HG03439 (cell line): ENCODE data around the gene LRRC4.
A peak's percentile ranks its signal among the peaks of the same experiment; 100 is the strongest.

Experiments used
- ATAC-seq: cut with Tn5 transposase; IDR thresholded peaks from one replicate; pipeline ENCODE4 v1.9.1; 2021; ENCODE audit warnings: mild to moderate bottlenecking, moderate library complexity; ENCODE audit not compliant: unreplicated experiment

LRRC4 gene

DNA sequence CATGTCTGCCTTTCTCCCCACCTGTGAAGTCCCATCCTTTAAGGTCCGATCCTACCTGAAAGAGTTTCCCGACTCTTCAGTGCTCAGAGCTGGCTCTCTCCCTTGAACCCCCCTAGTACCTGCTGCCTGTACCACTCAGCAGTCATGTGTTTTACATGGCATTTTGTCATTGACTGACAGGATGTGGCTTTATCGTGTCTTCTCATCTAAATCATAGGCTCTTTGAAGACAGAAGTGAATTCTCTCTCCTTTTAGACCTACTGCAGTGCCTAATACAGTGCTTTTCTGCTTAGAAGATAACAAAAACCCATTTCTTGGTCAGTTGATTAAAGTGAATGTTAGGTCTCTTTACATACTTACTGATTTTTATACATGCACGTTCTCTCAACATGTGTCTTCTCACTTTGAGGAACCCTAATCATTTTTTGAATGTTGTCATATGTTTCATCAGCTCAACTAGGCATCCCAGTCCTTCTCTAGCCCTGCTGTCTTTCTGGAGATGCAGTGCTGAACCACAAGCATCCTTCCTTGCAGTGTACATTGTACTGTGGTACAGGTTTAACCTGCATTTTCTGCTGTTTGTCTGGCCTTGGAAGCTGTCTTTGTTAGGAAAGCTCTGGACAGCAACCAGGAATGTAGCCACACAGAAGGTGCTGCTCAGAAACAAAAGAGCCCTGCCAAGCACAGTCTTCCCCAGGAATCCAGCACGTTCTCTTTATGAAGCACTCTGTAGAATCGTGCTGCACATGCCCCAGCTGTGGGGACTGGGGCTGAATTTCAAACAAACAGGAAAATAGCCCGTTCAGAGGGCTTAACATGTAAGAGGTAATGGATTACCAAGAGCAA, 28.1 kb upstream of the LRRC4 start:
- no peak for ATAC-seq

DNA sequence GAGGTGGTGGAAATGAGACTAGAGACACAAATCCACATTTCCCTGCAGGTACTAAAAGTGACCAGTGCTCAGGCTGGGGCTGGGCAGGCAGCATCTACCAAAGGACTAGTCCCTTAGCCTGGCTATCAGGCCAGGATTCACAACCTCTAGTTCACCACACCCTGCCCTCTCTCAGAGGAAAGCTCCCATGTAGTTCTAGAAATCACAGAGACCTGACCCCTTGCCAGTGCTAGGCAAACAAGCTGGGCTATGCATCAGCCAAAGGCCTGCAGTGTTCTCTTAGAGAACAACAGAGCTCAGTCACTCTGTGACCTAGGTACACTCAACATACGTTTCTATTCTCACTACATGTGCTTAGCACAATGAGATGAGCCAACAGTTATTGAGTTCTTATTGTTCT, 26.7 kb upstream of the LRRC4 start:
- ATAC-seq, result no peak

DNA sequence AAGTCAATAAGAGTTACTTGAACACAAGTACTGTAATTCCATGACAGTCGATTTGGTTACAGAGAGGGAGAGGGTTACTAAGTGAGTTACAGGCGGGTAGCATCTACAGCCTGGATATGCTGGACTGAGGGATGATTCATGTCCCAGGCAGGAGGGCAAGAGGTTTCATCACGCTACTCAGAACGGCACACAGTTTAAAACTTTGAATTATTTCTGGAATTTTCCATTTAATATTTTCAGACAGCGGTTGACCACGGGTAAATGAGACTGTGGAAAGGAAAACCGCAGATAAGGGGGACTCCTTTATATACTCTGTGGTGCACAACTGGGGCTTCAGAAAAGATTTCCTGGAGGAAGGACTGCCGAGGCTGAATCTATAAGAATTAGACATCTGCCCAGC, 25.7 kb upstream of the LRRC4 start:
- ATAC-seq, result no peak

DNA sequence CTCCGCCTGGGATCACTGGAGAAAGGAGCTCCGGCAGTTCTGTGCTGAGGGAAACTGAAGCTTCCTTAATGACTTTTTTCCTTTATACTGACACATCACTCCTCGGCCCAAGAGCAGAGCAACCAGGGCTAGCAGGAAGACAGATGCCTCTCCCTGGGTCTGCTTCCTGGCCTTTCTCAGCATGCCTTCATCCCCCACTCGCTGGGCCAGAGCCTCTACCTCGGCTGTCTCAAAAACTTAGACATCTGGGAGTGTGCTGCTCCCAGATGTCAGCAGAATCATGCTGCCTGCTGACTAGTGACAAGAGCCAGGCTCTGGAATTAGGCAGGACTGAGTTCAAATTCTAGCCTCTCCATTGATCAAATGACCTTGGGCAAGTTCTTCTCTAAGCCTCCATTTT, 24.4 kb upstream of the LRRC4 start:
- ATAC-seq, result no peak

DNA sequence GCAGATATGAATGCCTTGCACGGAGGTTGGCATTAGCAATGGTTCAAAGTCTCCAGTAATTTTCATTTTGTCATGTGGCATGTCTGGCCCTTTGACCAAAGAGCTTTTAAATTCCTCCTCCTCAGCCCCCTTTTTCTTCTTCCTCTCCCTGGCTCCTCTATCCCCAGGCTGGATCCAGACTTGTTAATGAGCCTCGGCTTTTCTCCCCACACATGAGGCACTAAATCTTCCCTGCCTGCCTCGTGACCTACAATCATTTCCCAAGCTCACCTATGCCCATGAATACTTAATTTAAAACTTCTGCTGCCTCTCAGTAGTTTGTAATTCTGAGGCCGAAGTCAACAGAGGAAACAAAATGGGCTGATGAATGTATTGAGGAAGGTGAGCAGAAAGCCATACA, 23.3 kb upstream of the LRRC4 start:
- ATAC-seq, result no peak

DNA sequence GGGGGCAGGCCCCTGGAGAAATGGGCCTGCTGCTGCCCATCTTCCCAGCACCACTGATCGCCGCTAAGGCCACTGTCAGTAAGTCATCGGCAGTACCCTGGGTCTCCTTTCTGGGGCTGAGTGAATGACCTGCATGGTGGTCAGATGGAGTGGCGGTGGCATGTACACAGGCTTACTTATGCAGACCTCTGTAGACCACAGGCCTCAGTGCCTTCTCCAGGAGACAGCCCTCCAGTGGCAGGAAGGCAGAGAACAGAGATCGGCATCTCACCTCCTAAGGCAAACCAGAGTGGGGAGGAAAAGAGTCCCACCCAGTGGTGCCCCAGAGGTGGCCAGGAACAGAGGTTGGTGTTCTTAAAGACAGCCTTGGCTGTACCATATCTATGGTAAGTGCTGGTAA, 22.8 kb upstream of the LRRC4 start:
- ATAC-seq, result no peak

DNA sequence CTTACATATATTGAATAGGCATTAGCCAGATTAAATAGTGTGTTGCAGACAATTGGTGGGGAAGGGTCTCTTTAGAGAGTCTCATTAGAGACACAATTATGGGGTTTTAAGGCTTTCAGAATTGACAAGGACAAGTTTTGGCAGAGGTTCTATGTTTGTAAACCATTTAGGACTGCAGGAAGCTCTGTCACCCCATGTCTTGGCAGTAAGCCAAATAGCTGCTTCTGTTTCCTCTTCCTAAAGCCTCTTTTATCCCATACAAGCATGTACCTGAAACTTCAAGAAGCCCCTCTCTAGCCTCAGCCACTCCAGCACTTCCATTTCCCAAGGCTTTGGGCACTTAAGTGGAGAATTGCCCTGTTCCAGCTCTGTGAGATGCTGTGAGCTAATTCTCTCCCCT, 21.8 kb upstream of the LRRC4 start:
- ATAC-seq, result no peak

DNA sequence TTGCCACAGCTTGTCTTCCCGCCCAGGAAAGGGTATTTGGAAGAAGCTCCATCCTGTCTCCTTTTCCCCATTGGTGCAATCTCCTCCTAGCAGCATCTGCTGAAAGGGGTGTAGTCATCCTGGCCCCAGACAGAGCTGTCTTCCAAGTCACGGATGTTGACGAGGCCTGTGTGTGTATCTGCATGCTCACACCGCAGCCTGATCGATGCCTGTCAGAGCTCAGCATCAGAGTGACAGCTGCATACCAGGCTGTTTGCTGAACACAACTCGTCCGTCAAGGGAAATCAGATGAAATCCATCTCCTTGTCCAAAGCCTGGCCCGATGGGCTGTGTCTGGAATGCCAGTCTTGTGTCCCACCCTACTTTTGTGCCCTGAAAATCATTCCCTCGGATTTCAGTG, 21.2 kb upstream of the LRRC4 start:
- ATAC-seq, result no peak

DNA sequence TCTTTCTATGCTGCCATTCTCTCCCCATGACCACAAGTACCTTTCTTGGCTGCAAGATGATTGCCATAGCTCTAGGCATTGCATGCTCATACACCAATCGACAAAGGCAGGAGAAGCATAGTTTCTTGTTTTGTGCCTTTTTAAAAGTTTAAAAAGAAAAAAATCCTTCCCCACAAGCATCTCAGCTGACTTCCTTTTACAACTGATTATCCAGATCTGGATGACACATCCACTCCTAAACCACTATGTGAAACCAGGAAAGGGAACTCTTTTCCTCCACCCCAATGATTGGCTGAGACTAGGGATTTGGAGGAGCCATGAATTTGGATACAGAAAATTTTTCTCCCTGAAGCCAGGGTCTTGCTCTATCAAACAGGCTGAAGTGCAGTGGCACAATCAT, 14.5 kb upstream of the LRRC4 start:
- ATAC-seq, result no peak

DNA sequence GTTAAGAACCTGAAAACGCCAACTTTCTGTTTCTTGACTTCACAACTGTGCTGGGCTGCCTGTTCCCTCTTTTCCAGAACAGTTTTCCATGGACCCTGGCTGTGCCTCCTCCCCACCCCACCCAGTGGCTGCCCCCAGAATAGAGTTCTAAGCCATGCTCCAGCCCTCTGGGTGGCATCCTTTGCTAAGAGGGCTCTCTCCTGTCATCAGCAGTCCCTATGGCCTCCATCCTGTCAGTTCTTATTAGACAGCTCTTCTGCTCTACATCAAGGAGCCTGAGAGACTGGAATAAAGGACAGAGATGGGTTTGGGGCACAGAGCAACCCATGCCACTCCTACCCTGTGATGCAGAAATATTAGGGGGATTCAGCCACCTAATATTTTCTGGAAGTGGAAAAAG, 13.9 kb upstream of the LRRC4 start:
- no peak for ATAC-seq

DNA sequence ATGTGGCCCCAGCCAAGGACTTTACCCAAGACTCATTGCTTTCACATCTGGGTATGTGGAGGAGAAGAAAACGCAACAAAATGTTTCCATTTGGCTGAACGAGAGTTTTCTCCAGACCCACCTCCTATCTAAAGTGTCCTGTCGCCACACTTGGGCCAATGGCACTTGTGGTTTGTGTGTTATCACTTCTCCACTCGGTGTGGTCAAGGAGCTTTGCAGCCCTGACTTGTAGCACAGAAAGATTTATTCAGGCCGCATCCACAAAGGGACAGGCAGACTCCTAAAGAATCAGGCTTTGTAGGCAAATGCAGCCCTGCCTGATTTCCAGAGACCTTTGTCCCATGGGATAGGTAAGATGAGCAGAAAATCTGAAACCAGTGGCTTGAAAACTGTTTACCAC, 12.8 kb upstream of the LRRC4 start:
- no peak for ATAC-seq

DNA sequence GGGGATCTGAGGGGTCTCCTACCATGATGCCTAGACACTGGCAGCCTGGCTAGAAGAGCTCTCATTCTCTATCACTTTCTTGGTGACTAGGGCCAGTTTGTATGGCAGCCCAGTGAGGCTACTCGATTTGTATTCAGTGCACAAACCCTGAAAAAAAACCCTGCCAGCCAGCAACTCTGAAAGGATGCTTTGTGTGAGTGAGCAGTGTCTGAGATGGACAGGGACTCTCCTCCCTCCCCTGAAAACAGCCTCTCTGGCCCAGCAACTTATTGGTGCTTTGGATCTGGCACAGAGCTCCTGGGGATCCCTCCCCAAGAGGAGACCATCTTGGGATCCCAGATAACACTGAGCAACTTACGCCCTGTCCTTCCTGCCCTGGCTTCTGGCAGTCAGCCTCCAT, 10.8 kb upstream of the LRRC4 start:
- ATAC-seq, result no peak

DNA sequence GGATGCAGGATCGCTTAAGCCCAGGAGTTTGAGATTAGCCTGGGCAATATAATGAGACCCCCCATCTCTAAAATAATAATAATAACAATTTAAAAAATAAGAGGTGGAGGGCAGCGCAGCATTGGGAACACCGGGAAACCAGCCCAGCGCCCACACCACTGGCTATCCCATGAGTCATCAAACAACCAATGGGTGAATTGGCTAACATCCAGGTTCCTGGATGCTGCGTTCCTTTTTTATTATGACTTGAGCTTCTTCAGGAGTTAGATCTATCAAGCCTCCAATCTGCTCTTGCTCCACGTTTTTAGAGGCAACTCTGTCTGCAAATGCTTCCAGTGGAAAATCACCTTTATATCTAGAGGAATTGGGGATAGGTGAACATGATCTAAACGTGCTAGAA, 10.0 kb upstream of the LRRC4 start:
- ATAC-seq, result no peak

DNA sequence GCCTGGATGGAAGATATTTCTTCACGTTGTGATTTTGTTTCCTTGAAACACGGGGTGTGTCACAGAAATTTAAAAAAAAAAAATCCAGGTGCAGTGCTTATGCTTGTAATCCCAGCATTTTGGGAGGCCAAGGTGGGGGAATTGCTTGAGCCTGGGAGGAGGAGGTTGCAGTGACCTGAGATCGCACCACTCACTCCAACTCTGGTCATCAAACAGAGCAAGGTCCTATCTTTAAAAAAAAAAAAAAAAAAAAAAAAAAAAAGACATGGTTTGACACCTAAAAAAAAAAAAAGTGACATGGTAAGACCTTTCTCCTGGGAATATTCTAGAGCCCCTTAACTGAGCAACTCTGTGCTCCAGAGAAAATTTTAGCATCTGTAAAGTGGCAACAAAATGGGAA, 9.0 kb upstream of the LRRC4 start:
- no peak for ATAC-seq

DNA sequence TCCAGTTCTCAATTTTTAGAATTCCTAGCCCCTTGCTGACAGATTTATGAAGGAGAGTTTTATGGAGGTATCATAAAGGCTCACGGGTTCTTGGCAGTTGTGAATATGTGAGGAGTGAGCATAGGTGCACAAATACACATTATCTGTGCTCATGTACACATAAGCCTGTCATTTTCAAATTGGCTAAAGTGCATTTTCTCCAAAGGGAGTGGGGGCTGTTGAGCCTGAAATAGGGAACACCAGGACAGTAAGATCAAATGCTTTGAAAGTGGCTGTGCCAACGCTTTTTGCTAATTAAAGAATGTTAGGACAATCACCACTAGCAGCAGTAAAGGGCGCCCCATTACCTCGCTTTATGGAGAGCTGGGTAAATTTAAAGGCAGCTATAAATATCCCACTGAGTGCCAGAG, 8.3 kb upstream of the LRRC4 start:
- no peak for ATAC-seq

DNA sequence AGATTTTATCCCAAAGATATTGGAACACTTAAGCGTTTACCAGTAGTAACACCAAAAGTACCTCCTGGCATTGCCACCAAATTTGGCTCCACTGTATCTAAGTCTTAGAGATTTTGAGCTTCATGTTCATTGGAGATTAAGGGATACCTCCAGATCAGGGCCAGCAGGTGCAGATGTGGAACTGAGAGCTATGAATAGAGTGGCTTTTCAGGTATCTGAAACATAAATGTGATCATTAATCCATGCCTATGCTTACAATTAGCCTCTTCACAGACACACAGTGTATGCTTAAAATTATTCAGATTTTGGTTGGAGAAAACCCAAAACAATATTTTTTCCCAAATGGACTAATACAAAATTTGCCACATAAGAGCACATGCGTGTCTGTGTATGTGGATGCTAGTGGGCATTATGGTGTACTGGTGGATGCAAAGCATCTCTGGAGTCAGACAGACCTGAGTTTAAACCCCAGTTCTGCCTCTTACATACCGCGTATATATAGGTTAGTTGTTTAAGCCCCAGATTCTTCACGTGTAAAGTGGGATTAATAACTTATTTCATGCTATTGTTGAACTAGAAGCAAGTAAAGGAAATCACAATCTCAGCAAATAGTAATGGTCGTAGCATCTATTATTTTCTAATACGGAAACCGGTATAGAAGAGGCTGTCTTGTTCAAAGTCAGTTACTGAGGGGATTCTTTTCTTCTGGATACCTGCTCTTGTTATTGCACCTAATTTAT, 6.8 kb upstream of the LRRC4 start:
- ATAC-seq, result no peak

DNA sequence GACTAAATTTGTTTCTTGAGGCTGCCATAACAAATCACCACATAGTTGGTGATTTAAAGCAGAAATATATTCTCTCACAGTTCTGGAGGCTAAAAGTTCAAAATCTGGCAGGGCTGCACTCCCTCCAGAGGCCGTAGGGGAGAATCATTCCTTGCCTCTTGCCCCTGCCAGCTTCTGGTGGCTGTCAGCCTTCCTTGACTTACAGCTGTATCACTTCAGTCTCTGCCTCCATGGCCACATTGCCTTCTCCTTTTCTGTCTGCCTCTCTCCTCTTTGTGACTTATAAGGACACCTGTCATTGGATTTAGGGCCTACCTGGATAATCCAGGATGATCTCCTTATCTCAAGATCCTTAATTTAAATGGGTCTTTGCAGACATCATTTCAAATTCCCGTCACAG, 5.8 kb upstream of the LRRC4 start:
- no peak for ATAC-seq

DNA sequence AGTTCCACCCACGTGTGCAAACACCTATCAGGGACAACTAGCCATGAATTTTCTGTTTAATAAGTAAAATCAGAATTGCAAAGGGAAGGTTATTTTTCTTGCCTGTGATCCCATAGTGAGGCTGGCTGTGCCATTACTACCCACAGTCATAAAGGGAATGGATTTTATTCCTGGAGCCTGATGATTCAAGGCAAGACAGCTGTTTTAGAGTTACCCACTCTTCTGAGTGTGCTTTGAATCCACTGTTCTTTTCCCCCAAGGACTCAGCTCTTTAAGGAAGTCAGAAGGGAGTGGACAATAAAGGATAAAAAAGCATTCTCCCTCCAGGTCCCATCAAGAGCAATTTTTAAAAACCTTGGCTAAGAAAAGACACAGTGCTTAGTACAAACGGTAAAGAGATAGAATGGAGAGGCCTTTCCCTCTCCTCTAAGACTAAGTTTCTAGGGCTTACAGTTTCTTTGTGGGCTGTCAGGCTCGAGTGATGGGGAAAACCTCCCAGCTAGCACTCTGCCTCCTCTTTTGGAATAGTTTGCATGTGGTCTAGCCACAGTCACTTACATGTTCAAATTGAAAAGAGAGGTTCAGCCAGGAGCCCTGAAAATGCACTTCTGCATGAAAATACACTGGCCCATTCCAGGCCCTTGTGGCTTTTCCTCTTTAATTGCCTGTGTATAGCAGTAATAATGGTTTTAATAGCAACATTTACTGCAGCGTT, 5.1 kb upstream of the LRRC4 start:
- peak; percentile 41 for ATAC-seq

DNA sequence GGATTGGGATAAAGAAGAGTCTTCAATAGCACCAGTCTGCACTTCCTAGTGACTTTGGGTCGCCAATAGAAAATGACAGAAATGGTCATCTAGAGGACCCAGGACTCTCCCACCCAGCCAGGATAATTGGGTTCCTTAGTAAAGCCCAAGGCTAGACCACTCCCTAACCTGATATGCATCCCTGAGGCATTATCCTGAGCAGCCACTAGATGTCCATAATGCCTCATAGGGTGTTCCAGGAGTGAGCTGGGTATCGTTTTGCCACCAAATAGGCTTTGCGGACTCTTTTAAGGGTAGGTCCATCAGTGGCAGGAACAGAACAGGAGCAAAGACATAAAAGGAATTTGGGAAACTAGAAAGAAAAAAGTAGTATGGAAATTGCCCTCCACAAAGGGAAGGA, 4.5 kb upstream of the LRRC4 start:
- no peak for ATAC-seq

DNA sequence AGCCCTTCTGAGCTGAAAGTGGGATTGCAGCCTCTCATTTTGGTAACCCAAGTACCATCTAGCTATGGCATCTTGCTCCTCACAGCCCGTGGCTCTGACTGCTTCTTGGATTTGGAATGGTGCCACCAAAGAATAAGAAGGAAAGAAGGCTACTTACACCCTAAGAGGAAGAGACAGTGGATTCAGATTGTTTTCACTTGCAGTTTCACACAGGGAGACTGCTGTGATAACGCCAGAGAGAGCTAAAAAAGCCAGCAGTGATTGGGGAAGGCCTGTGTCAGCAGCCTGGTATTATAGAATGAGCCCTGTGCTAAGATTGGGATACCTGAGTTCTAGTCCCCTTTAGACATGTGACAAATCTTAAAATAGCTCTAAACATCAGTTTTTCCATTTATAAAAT, 3.6 kb upstream of the LRRC4 start:
- no peak for ATAC-seq

DNA sequence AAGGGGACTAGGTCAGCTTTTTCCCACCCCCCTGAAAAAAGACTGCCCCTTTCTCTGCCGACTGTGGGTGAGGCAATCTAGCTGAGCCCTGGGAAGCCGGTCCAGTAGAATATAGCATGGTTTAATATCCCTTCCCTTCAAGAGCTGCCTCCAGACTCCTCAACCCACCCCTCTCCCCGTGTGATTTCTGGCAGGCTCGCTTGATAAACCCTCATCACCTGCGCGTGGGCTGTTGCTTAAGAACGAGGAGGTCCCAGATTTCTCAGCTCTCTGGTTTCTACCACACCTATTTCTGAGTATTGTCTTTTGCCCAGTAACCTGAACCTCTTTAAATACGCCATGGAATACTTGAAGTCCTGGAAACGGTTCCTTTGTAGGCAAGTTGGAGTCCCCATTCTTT, 2.0 kb upstream of the LRRC4 start:
- no peak for ATAC-seq
